T-cell (primary cell): ENCODE results near the gene VASH2. TPM values are rescaled to one million over a fixed set of nuclear protein-coding genes. Genes with fewer than 3 reads are reported as not detected.

Experiments used
- ATAC-seq, 4 experiments: fragments of 200-7000 bp in 3 of 4; fragments of 150-1000 bp in 1 of 4; cut with Tn5 transposase; replicated peaks in 1 of 4; 1 replicate in 3 of 4; 2 replicates in 1 of 4; pipeline ENCODE4 v1.10.0; 2021; ENCODE audit warnings: moderate library complexity in 3 of 4, mild to moderate bottlenecking in 2 of 4, moderate number of reproducible peaks in 1 of 4
- CTCF ChIA-PET, 2 donors: fragments of 300-600 bp; sonication (Branson Sonifier 250); formaldehyde crosslinking; loops; one replicate each; lab custom pipeline; 2022; ENCODE audit warnings: antibody characterized with exemption in 2 of 2; lab: Charles Lee
- POLR2A ChIA-PET, 2 donors: fragments of 300-600 bp; sonication (Branson Sonifier 250); formaldehyde crosslinking; loops; one replicate each; lab custom pipeline; 2022; ENCODE audit warnings: antibody characterized with exemption in 2 of 2; lab: Charles Lee
- DNase-seq, 35 experiments: peaks; one replicate each; pipeline versions ENCODE4 v3.0.0 to v3.0.0-alpha.2; 2013 to 2023
- H3K27ac ChIP-seq: one replicate; pipeline ENCODE4 v1.5.1; 2013; ENCODE audit warnings: low read length
- H3K27me3 ChIP-seq, 2 experiments: replicated peaks in 1 of 2; 1 replicate in 1 of 2; 2 replicates in 1 of 2; pipeline versions ENCODE4 v1.6.1 to v1.7.0; 2013; ENCODE audit warnings: low read length in 1 of 2, mixed read lengths in 1 of 2; ENCODE audit not compliant: control insufficient read depth in 2 of 2, insufficient read depth in 2 of 2; ENCODE audit errors: extremely low read depth in 1 of 2
- H3K36me3 ChIP-seq, 2 donors: 1 replicate in 1 of 2; 2 replicates in 1 of 2; pipeline versions ENCODE4 v1.6.1 to v1.7.0; 2013; ENCODE audit warnings: low read length in 1 of 2; ENCODE audit not compliant: control insufficient read depth in 2 of 2, insufficient read depth in 1 of 2; ENCODE audit errors: extremely low read depth in 1 of 2
- H3K4me1 ChIP-seq, 2 experiments: 1 replicate in 1 of 2; 2 replicates in 1 of 2; pipeline versions ENCODE4 v1.6.1 to v1.7.0; 2013; ENCODE audit warnings: low read length in 2 of 2, mixed read lengths in 1 of 2; ENCODE audit not compliant: insufficient read depth in 2 of 2, control insufficient read depth in 1 of 2; ENCODE audit errors: extremely low read depth in 1 of 2
- H3K4me3 ChIP-seq, 2 donors: 1 replicate in 1 of 2; 2 replicates in 1 of 2; pipeline versions ENCODE4 v1.5.1 to v1.7.0; 2013; ENCODE audit warnings: mild to moderate bottlenecking in 2 of 2, low read length in 1 of 2, moderate library complexity in 1 of 2; ENCODE audit not compliant: control insufficient read depth in 1 of 2; ENCODE audit errors: extremely low read depth in 1 of 2
- H3K9me3 ChIP-seq: 2 replicates; pipeline ENCODE4 v1.7.0; 2013
- H3K27ac Mint-ChIP-seq, 2 donors: one replicate each; pipeline ENCODE4 v1.8.0; 2020 to 2021; ENCODE audit warnings: mild to moderate bottlenecking in 2 of 2, mixed read lengths in 2 of 2
- H3K27me3 Mint-ChIP-seq, 2 donors: one replicate each; pipeline ENCODE4 v1.8.0; 2021 to 2022; ENCODE audit warnings: mixed read lengths in 2 of 2
- H3K36me3 Mint-ChIP-seq: one replicate; pipeline ENCODE4 v1.8.0; 2021; ENCODE audit warnings: mixed read lengths
- H3K4me1 Mint-ChIP-seq, 3 donors: one replicate each; pipeline ENCODE4 v1.8.0; 2020 to 2022; ENCODE audit warnings: mixed read lengths in 3 of 3, mild to moderate bottlenecking in 1 of 3
- H3K4me3 Mint-ChIP-seq, 3 donors: one replicate each; pipeline ENCODE4 v1.8.0; 2020 to 2022; ENCODE audit warnings: mild to moderate bottlenecking in 3 of 3, mixed read lengths in 3 of 3, moderate library complexity in 3 of 3
- H3K9me3 Mint-ChIP-seq, 3 donors: one replicate each; pipeline ENCODE4 v1.8.0; 2020 to 2022; ENCODE audit warnings: mixed read lengths in 3 of 3
- WGBS: methylation state at CpG from one replicate; pipeline ENCODE4 v1.1.5; 2013; ENCODE audit warnings: missing lambda C conversion rate; ENCODE audit not compliant: insufficient coverage; 5-methylcytosine and 5-hydroxymethylcytosine counted together
- total RNA-seq, 35 experiments: library from RNA in 6 of 35; stranded (reverse) in 6 of 35; fragments of 120-200 nt in 1 of 35; gene quantifications; one replicate each; pipeline versions ENCODE4 v1.2.1 to v1.2.4 and lab custom pipeline; 2013 to 2026

The VASH2 gene
- total RNA-seq, 5 donors from 2014 or later (not counting 1 experiment from before 2014, with no cell fraction given), result 0.47 to 0.85 (median 0.53) TPM; not detected in 1

DNA sequence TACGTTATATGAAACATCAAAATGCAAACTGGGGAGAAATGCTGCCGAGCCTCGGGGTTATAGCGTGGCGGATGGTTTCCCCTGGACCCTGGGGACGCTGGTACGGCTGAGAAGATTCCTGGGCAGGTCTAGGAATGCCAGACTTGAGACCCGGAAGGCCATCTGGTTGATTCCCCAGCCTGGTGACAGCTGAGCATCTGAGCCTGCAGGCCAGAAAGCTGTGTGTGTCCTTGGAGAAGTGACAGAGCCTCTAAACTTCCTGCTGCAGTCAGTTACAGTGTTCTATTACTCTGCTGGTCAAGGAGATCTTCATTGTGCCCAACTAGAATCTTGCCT lies 2.3 kb downstream of the VASH2 start:
- peak overlapping the region in 1 of 3 donors; percentile 80 for H3K4me3 Mint-ChIP-seq
- DNase-seq (no peak), ATAC-seq (no peak)
- peaks cover 35 to 58% of the 10 kb centered on the region in 2 donors for H3K27me3 Mint-ChIP-seq
- H3K36me3 Mint-ChIP-seq, result no peaks in the 10 kb centered on the region
- H3K27me3 ChIP-seq, result peaks cover 2 to 49% of the 10 kb centered on the region in 2 experiments
- WGBS, result 95% methylated on average over 7 of the region's 8 CpGs
- no peaks in the 10 kb centered on the region for H3K9me3 Mint-ChIP-seq
- ChIA-PET POLR2A (no interaction called here), CTCF (no interaction called here)
- H3K27ac Mint-ChIP-seq, result no peak overlapping the region
- no peak overlapping the region for H3K4me3 ChIP-seq
- peaks cover 0 to 17% of the 10 kb centered on the region in 2 experiments for H3K4me1 ChIP-seq
- no peaks in the 10 kb centered on the region for H3K36me3 ChIP-seq
- H3K27ac ChIP-seq, result no peak overlapping the region
- H3K9me3 ChIP-seq, result no peaks in the 10 kb centered on the region
- peaks cover 4 to 21% (median 13%) of the 10 kb centered on the region in 3 donors for H3K4me1 Mint-ChIP-seq

DNA sequence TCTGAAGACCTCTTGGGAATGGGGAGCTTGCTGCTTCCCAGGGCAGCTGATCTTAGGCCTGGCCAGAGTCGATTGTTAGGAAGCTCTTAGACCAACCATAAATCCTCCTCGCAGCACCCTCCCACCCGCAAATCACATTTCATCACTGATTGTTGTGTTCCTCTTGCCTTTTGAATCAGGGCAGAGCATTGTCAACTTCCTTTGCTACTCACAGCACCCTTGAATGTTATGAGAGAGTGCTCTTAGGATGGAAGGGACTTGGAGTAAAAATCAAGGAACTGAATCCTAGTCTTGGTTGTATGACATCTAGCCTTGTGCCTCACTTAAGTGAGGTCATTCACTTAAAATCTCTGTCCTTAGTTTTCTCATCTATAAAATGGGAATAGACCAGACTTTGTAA lies 3.0 kb downstream of the VASH2 start:
- H3K4me1 ChIP-seq, result peaks cover 0 to 17% of the 10 kb centered on the region in 2 experiments
- Mint-ChIP-seq H3K4me3 (peak overlapping the region in 1 of 3 donors; percentile 17), H3K9me3 (no peaks in the 10 kb centered on the region), H3K27me3 (peaks cover 34 to 58% of the 10 kb centered on the region in 2 donors), H3K36me3 (no peaks in the 10 kb centered on the region), H3K27ac (no peak overlapping the region), H3K4me1 (peaks cover 4 to 21% (median 13%) of the 10 kb centered on the region in 3 donors)
- no peaks in the 10 kb centered on the region for H3K36me3 ChIP-seq
- H3K27me3 ChIP-seq, result peaks cover 2 to 55% of the 10 kb centered on the region in 2 experiments
- no peak overlapping the region for H3K27ac ChIP-seq
- ChIA-PET POLR2A (no interaction called here), CTCF (no interaction called here)
- DNase-seq (no peak), ATAC-seq (no peak)
- H3K4me3 ChIP-seq, result no peak overlapping the region
- no peaks in the 10 kb centered on the region for H3K9me3 ChIP-seq
- WGBS, result 60% methylated on average over 1 of the region's 3 CpGs

DNA sequence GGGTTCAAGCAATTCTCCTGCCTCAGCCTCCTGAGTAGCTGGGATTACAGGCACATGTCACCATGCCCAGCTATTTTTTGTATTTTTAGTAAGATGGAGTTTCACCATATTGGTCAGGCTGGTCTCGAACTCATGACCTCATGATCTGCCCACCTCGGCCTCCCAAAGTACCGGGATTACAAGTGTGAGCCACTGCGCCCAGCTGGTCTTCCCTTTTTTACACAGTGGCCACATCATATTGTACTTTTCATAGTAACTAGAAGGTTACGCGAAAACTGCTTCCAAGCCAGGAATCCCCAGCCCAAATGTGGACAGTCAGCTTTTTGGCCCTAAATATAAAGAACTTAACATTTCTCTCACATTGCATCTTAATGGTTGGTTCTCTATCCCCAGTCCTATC lies 4.2 kb downstream of the VASH2 start:
- Histone ChIP-seq H3K36me3 (no peaks in the 10 kb centered on the region), H3K27ac (no peak overlapping the region), H3K4me3 (no peak overlapping the region), H3K4me1 (peaks cover 0 to 17% of the 10 kb centered on the region in 2 experiments), H3K27me3 (peaks cover 2 to 55% of the 10 kb centered on the region in 2 experiments), H3K9me3 (no peaks in the 10 kb centered on the region)
- H3K27ac Mint-ChIP-seq, result no peak overlapping the region
- ATAC-seq (no peak), DNase-seq (no peak)
- no peak overlapping the region for H3K4me3 Mint-ChIP-seq
- peaks cover 32 to 54% of the 10 kb centered on the region in 2 donors for H3K27me3 Mint-ChIP-seq
- H3K4me1 Mint-ChIP-seq, result peaks cover 4 to 19% (median 13%) of the 10 kb centered on the region in 3 donors
- 87% methylated on average over 3 of the region's 6 CpGs for WGBS
- CTCF ChIA-PET, result no interaction called here
- POLR2A ChIA-PET, result no interaction called here
- no peaks in the 10 kb centered on the region for H3K36me3 Mint-ChIP-seq
- no peaks in the 10 kb centered on the region for H3K9me3 Mint-ChIP-seq

DNA sequence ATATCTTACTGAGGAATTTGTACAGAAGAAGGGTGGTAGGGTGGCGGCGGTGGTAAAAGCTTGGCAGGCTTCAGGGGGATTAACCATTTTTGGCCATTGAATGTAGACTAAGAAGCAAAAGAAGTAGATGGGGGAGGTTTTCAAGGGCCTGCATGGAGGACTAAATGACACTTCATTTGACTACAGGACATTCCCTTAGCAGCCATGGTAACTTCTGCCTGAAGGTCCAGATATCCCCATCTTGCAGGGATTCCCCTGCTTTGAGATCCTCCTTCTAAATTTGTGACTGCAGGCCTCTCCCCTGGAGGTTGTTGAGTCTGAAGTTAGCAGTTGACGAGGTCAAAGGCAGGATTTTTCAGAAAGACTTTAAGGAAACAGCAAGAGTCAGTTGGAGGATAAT lies 4.8 kb downstream of the VASH2 start:
- Histone ChIP-seq H3K27me3 (peaks cover 2 to 49% of the 10 kb centered on the region in 2 experiments), H3K9me3 (no peaks in the 10 kb centered on the region), H3K36me3 (no peaks in the 10 kb centered on the region), H3K4me1 (peaks cover 0 to 15% of the 10 kb centered on the region in 2 experiments), H3K4me3 (no peak overlapping the region), H3K27ac (no peak overlapping the region)
- WGBS, result 100% methylated on average over 2 of the region's 3 CpGs
- H3K4me3 Mint-ChIP-seq, result no peak overlapping the region
- no peak overlapping the region for H3K27ac Mint-ChIP-seq
- DNase-seq, result no peak
- no peak for ATAC-seq
- CTCF ChIA-PET, result no interaction called here
- H3K27me3 Mint-ChIP-seq, result peaks cover 31 to 49% of the 10 kb centered on the region in 2 donors
- H3K36me3 Mint-ChIP-seq, result no peaks in the 10 kb centered on the region
- POLR2A ChIA-PET, result no interaction called here
- no peaks in the 10 kb centered on the region for H3K9me3 Mint-ChIP-seq
- H3K4me1 Mint-ChIP-seq, result peaks cover 3 to 16% (median 9%) of the 10 kb centered on the region in 3 donors

DNA sequence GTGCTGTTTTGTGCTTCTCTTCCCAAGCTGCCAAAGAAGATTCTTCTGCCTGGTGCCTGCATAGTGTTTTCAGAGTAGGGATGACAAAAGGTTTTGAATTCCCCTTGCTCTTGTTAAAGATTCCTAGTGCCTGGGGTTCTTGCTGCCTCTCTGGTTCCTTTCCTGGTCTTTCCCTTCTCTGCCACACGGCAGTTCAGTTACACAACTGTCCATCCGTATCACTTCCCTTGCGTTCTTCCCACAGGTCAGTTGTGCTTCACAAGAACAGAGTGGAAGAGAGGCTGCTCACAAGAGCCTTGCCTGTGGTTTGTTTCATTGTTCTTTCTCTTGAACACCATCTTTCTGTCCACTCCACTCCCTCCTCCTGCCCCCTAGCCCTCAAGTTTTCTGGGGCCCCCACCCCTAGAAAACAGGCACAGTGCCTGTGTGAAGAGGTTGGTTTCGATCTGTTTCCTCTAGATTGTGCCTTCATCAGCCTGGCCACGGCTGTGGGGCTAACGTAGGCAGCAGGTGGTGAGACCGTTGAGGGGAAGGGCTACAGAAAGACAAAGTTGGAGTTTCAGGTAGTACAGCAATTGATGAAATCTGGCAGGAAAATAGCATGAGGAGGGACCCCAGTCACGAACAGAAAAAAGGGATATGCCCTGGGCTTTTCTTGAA lies 5.8 kb downstream of the VASH2 start:
- DNase-seq, result no peak
- ATAC-seq, result no peak
- H3K27me3 ChIP-seq, result peaks cover 2 to 39% of the 10 kb centered on the region in 2 experiments
- Mint-ChIP-seq H3K4me1 (peaks cover 0 to 9% (median 5%) of the 10 kb centered on the region in 3 donors), H3K4me3 (no peak overlapping the region), H3K27ac (no peak overlapping the region), H3K27me3 (peaks cover 28 to 43% of the 10 kb centered on the region in 2 donors), H3K9me3 (no peaks in the 10 kb centered on the region), H3K36me3 (no peaks in the 10 kb centered on the region)
- H3K27ac ChIP-seq, result no peak overlapping the region
- H3K36me3 ChIP-seq, result no peaks in the 10 kb centered on the region
- no peak overlapping the region for H3K4me3 ChIP-seq
- ChIA-PET CTCF (no interaction called here), POLR2A (no interaction called here)
- 34% methylated on average over 8 of the region's 8 CpGs for WGBS
- no peaks in the 10 kb centered on the region for H3K9me3 ChIP-seq
- peaks cover 0 to 5% of the 10 kb centered on the region in 2 experiments for H3K4me1 ChIP-seq

DNA sequence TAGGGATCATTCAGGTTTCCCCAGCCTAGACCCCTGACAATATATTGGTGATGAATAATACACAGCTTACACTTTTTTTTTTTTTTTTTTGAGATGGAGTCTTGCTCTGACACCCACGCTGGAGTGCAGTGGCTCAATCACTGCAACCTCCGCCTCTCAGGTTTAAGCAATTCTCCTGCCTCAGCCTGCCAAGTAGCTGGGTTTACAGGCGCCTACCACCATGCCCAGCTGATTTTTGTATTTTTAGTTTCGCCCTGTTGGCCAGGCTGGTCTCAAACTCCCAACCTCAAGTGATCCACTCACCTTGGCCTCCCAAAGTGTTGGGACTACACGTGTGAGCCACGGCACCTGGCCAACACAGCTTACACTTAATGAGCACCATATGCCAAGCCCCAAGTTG lies 7.2 kb downstream of the VASH2 start:
- no peak overlapping the region for H3K27ac ChIP-seq
- Mint-ChIP-seq H3K9me3 (no peaks in the 10 kb centered on the region), H3K27ac (no peak overlapping the region), H3K4me1 (peaks cover 0 to 2% (median 0%) of the 10 kb centered on the region in 3 donors), H3K36me3 (no peaks in the 10 kb centered on the region), H3K4me3 (no peak overlapping the region), H3K27me3 (peaks cover 23 to 40% of the 10 kb centered on the region in 2 donors)
- DNase-seq (no peak), ATAC-seq (no peak)
- WGBS, result 85% methylated on average over 4 of the region's 6 CpGs
- ChIA-PET CTCF (interaction anchor here in 1 of 2 donors (0.7 kb wide), 1 partner anchor 25 kb away, joined by 5 read pairs; no protein-coding TSS in a partner anchor), POLR2A (no interaction called here)
- H3K9me3 ChIP-seq, result no peaks in the 10 kb centered on the region
- H3K4me3 ChIP-seq, result no peak overlapping the region
- H3K4me1 ChIP-seq, result no peaks in the 10 kb centered on the region
- no peaks in the 10 kb centered on the region for H3K36me3 ChIP-seq
- peaks cover 0 to 38% of the 10 kb centered on the region in 2 experiments for H3K27me3 ChIP-seq
